Esophagus squamous epithelium (tissue), 5 donors: ENCODE results near the gene GALNTL6. TPM values are rescaled to one million over a fixed set of nuclear protein-coding genes. Genes with fewer than 3 reads are reported as not detected.
A peak's percentile ranks its signal among the peaks of the same experiment; 100 is the strongest.

ENCODE experiments used
- DNase-seq: peaks from one replicate; lab custom pipeline; 2025; lab: John Stamatoyannopoulos, UW
- H3K27ac ChIP-seq, 4 donors: fragments of 200-600 bp; sonication (generic); one replicate each; pipeline ENCODE4 v1.5.1; 2016 to 2019; ENCODE audit warnings: mild to moderate bottlenecking in 1 of 4
- H3K27me3 ChIP-seq, 4 donors: fragments of 200-600 bp; sonication (generic); 1 replicate in 3 of 4; 2 replicates in 1 of 4; pipeline versions ENCODE4 v1.5.1 to v1.6.0; 2017 to 2021; ENCODE audit warnings: antibody characterized with exemption in 1 of 4
- H3K36me3 ChIP-seq, 3 donors: fragments of 200-600 bp; sonication (generic); one replicate each; pipeline ENCODE4 v1.5.1; 2016 to 2019
- H3K4me1 ChIP-seq, 3 donors: fragments of 200-600 bp; sonication (generic); one replicate each; pipeline ENCODE4 v1.5.1; 2017 to 2019
- H3K4me3 ChIP-seq, 4 donors: fragments of 200-600 bp; sonication (generic); 1 replicate in 3 of 4; 2 replicates in 1 of 4; pipeline ENCODE4 v1.5.1; 2016 to 2019; ENCODE audit warnings: mild to moderate bottlenecking in 2 of 4, moderate library complexity in 1 of 4
- H3K9me3 ChIP-seq, 3 donors: fragments of 200-600 bp; sonication (generic); one replicate each; pipeline ENCODE4 v1.5.1; 2016 to 2019
- CTCF ChIP-seq, 6 experiments: fragments of 450-650 bp in 4 of 6; fragments of 200-600 bp in 2 of 6; sonication (generic) in 2 of 6; IDR thresholded peaks; one replicate each; pipeline ENCODE4 v1.5.1; 2016 to 2019; ENCODE audit warnings: antibody characterized with exemption in 6 of 6, mild to moderate bottlenecking in 4 of 6, moderate library complexity in 4 of 6
- POLR2A ChIP-seq, 4 donors: fragments of 450-650 bp; IDR thresholded peaks; one replicate each; pipeline ENCODE4 v1.6.1; 2017; ENCODE audit warnings: antibody characterized with exemption in 4 of 4, mild to moderate bottlenecking in 4 of 4, moderate library complexity in 3 of 4
- WGBS, 2 donors: methylation state at CpG; one replicate each; pipeline ENCODE4 v1.1.5; 2018; 5-methylcytosine and 5-hydroxymethylcytosine counted together
- intact Hi-C: fragments of 100-400 bp; cut with DNase I; formaldehyde crosslinking; loops from one replicate; pipeline ENCODE4 v1.15.0; 2022
- total RNA-seq, 4 donors: library from RNA; depleted of rRNA; stranded (reverse); fragments of >200 nt; gene quantifications; one replicate each; pipeline ENCODE4 v1.1.0, GENCODE V29; 2016
- donor health status: DM: yes; HTN: yes; CAD: no.

Gene GALNTL6
- total RNA-seq, 4 donors from 2014 or later, result 0.12 TPM; not detected in 3

- H3K36me3 ChIP-seq, result no peaks in the 10 kb centered on the region
- 53 to 62% methylated on average over 11 of the region's 11 CpGs for WGBS, 2 donors
- H3K4me3 ChIP-seq, result no peak overlapping the region
- H3K9me3 ChIP-seq, result no peaks in the 10 kb centered on the region
- TF ChIP-seq POLR2A (IDR thresholded peaks at IDR 0.05), result no peak
- no peak for TF ChIP-seq CTCF (IDR thresholded peaks at IDR 0.05)
- no peak for DNase-seq
- peaks cover 0 to 42% (median 0%) of the 10 kb centered on the region in 4 donors for H3K27me3 ChIP-seq
- peaks cover 0 to 18% (median 6%) of the 10 kb centered on the region in 3 donors for H3K4me1 ChIP-seq
- intact Hi-C loops, result no loop called here
- H3K27ac ChIP-seq, result no peak overlapping the region
These were observed 1.3 kb downstream of the GALNTL6 start for GRCh38 chr4:171814545-171814944.

- Histone ChIP-seq H3K4me1 (peaks cover 0 to 18% (median 6%) of the 10 kb centered on the region in 3 donors), H3K4me3 (no peak overlapping the region), H3K36me3 (no peaks in the 10 kb centered on the region), H3K9me3 (no peaks in the 10 kb centered on the region), H3K27me3 (peaks cover 0 to 32% (median 0%) of the 10 kb centered on the region in 4 donors), H3K27ac (no peak overlapping the region)
- 52 to 76% methylated on average over 1 of the region's 1 CpG for WGBS, 2 donors
- intact Hi-C loops, result no loop called here
- DNase-seq, result no peak
- TF ChIP-seq POLR2A (IDR thresholded peaks at IDR 0.05) (no peak), CTCF (IDR thresholded peaks at IDR 0.05) (no peak)
These were observed 3.8 kb downstream of the GALNTL6 start for GRCh38 chr4:171817026-171817425.

- Histone ChIP-seq H3K27ac (no peak overlapping the region), H3K9me3 (no peaks in the 10 kb centered on the region), H3K4me3 (no peak overlapping the region), H3K27me3 (no peaks in the 10 kb centered on the region), H3K4me1 (no peaks in the 10 kb centered on the region), H3K36me3 (no peaks in the 10 kb centered on the region)
- TF ChIP-seq CTCF (IDR thresholded peaks at IDR 0.05), result no peak
- TF ChIP-seq POLR2A (IDR thresholded peaks at IDR 0.05), result no peak
- 32 to 38% methylated on average over 3 of the region's 3 CpGs for WGBS, 2 donors
- DNase-seq, result no peak
- intact Hi-C loops, result no loop called here
These were observed 21.4 kb downstream of the GALNTL6 start for GRCh38 chr4:171834640-171835039.

- 74 to 88% methylated on average over 1 of the region's 1 CpG for WGBS, 2 donors
- no peak for DNase-seq
- H3K36me3 ChIP-seq, result no peaks in the 10 kb centered on the region
- no peaks in the 10 kb centered on the region for H3K4me1 ChIP-seq
- no peaks in the 10 kb centered on the region for H3K9me3 ChIP-seq
- no peak overlapping the region for H3K27ac ChIP-seq
- H3K4me3 ChIP-seq, result no peak overlapping the region
- intact Hi-C loops, result no loop called here
- no peaks in the 10 kb centered on the region for H3K27me3 ChIP-seq
- TF ChIP-seq POLR2A (IDR thresholded peaks at IDR 0.05), result no peak
- TF ChIP-seq CTCF (IDR thresholded peaks at IDR 0.05), result no peak
These were observed 30.3 kb downstream of the GALNTL6 start for GRCh38 chr4:171843456-171843855.

- Histone ChIP-seq H3K36me3 (no peaks in the 10 kb centered on the region), H3K27ac (no peak overlapping the region), H3K4me3 (no peak overlapping the region), H3K4me1 (no peaks in the 10 kb centered on the region), H3K9me3 (no peaks in the 10 kb centered on the region), H3K27me3 (no peaks in the 10 kb centered on the region)
- intact Hi-C loops, result no loop called here
- DNase-seq, result no peak
- WGBS, 2 donors, result 13 to 28% methylated on average over 2 of the region's 2 CpGs
- TF ChIP-seq CTCF (IDR thresholded peaks at IDR 0.05) (peak in 1 of 6 experiments; percentile 24), POLR2A (IDR thresholded peaks at IDR 0.05) (no peak)
These were observed 33.0 kb downstream of the GALNTL6 start for GRCh38 chr4:171846232-171846631.
